Measurements from ENCODE around the gene IL18R1.

GRCh38 chr2:102383722-102384121, 28.1 kb downstream of the IL18R1 start:
- TF ChIP-seq CTCF (conservative IDR thresholded peaks at IDR 0.05) (no peak), EZH2 (IDR thresholded peaks at IDR 0.05; ENCODE audit: low read depth) (no peak)

Measured in PC-9 (cell line).